ENCODE data around the gene SLC35A5.
"Not testable (repeated sequence)": the region's sequence is repeated elsewhere in the genome, so short reads cannot be mapped to it uniquely, and the experiment has no call there.

The SLC35A5 gene, protein sequence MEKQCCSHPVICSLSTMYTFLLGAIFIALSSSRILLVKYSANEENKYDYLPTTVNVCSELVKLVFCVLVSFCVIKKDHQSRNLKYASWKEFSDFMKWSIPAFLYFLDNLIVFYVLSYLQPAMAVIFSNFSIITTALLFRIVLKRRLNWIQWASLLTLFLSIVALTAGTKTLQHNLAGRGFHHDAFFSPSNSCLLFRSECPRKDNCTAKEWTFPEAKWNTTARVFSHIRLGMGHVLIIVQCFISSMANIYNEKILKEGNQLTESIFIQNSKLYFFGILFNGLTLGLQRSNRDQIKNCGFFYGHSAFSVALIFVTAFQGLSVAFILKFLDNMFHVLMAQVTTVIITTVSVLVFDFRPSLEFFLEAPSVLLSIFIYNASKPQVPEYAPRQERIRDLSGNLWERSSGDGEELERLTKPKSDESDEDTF

DNA sequence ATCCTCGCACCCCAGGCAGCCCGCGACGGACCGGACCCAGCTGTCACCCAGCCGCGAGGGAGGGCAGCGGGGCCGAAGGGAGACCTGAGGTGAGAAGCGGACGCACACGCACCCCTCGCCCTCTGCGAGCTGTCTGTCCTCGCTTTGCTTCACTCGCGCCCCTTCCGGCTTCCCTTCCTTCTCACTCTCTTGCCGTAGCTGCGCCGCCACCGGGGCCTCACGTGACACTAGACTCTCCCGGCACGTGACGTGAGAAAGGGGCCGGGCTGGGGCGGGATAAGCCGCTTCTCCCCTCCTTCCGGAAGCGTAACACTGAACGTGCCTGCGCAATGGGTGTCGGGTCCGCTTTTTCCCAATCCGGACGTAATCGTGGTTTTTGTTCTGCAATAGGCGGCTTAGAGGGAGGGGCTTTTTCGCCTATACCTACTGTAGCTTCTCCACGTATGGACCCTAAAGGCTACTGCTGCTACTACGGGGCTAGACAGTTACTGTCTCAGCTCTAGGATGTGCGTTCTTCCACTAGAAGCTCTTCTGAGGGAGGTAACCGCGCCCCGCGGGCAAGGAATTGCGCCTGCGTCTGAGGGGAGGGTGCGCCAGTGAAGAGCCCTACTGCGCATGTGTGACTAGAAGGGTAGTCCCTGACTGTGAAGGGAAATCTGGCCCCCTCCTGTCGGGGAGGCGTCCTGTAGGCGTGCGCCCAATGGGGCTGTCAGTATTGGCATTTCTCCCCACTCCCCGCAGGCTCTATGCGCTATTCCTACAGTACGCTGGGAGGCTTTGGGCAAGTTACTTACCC, at the start of gene SLC35A5, which contains the start of gene ATG3:
Gene SLC35A5, plus strand, starts transcription at position 312 of the 796 bp plus-strand sequence. CDS start 1,359 bp downstream, outside the sequence.
Gene ATG3, minus strand, starts transcription at position 229 of the 796 bp plus-strand sequence. CDS start 434 bp downstream, outside the sequence.
- intact Hi-C loops (cut with DNase I), result no loop called here
- peak; percentile 94 to 100 (median 98) for DNase-seq

DNA sequence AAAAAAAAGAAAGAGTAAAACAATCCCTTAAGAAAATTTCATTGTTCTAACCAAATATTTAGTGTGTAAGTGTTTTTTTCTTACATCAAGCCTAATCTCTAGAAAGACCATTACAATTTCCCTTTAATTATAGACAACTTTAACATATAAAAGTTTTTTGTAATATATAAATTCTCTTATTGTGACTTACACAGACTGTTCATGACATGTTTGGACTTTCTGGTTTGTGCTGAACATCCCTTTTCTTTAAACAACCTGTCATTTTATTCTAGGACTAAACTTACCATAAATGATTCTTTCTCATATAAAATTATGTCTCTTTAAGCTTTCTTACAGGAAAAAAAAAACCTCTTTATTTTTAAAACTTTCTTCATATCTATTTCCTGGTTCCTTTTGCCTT, 49.5 kb upstream of the SLC35A5 start:
- intact Hi-C loops (cut with DNase I), result no loop called here
- DNase-seq, result no peak

DNA sequence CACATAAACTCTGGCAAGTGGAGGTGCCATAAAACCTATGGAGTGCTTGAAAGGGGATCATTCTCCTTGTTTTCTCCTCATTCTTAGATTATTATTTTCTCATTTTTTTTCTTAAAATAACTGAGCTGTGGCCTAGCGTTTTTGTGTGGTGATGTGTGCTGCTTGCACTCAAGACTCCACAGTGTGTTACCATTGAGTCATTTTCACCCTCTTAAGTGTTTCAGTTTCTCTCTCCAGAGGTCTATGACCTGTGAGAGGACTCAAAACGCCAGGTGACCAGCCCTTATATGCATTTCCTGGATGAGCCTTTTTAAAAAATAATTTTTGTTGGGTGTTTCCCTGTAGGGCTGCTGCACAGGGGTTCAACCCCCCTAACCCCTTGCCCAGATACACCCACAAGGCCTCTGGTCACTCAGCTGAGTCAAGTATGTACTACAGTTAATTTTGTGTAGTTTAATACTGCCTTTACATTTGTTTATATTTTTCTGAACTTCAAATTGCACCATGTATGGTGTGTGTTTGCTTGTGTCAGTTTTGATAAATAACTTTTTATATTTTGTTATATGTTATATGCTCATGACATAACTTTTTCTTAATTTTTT, 47.2 kb upstream of the SLC35A5 start:
- no peak for DNase-seq
- intact Hi-C loops (cut with DNase I), result no loop called here

DNA sequence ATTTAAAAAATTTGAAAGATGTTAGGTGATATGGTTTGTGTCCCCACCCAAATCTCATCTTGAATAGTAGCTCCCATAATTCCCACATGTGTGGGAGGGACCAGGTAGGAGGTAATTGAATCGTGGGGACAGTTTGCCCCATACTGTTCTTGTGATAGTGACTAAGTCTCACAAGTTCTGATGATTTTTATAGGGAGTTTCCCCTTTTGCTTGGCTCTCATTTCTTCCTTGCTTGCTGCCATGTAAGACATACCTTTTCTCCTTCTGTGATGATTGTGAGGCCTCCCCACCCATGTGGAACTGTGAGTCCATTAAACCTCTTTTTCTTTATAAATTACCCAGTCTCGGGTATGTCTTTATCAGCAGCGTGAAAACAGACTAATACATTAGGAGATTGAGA, 42.9 kb upstream of the SLC35A5 start:
- DNase-seq; intact Hi-C loops (cut with DNase I): not testable (repeated sequence)

DNA sequence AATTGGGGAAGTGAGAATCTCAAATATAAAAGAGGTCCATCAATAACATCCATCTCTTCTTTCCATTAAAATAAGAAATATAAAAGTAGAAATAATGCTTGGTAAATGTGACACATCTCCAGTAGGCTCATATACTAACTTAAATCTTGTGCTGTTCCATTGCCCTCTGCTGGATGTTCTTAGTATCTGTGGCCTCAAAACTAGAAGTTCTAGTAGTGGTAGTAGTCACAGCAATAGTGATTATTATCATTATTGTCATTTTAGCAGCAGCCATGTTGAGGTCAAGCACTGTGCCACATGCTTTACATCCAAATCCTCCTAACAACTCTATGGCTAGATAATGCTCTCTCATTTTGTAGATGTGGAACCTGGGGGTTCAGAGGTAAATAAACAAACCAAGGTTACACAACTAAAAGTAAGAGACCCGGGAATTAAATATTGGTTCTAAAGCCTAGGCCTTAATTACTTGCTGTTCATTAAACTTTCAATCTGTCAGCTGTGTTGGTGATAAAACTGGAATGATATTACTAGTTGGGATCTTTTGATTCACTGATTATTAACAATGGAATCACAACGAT, 42.3 kb upstream of the SLC35A5 start:
- intact Hi-C loops (cut with DNase I), result loop anchor here (5.0 to 10.0 kb wide), 3 partner anchors 195 to 405 kb away; partner anchors contain the start of gene SLC9C1
- DNase-seq, result peak in 22 of 42 donors; percentile 13 to 82 (median 56)

DNA sequence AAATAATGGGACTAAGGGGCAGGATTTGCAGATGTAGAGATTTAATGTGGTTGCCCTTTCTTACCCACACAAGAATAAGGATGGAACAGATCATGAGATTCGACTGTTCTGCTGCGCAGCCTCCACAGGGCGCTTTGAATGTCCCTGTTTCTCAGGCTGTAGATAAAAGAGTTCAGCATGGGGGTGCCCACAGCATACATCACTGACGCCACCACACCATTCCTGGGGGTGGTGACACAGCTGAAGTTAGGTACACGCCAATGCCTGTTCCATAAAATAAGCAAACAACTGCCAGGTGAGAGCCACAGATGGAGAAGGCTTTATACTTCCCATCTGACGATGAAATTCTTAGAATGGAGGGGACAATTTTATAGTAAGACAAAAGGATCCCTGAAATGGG, 37.7 kb upstream of the SLC35A5 start:
- intact Hi-C loops (cut with DNase I), result loop anchor here (5.0 to 10.0 kb wide), 3 partner anchors 199 to 409 kb away; partner anchors contain the start of gene SLC9C1
- DNase-seq, result not testable (repeated sequence)

DNA sequence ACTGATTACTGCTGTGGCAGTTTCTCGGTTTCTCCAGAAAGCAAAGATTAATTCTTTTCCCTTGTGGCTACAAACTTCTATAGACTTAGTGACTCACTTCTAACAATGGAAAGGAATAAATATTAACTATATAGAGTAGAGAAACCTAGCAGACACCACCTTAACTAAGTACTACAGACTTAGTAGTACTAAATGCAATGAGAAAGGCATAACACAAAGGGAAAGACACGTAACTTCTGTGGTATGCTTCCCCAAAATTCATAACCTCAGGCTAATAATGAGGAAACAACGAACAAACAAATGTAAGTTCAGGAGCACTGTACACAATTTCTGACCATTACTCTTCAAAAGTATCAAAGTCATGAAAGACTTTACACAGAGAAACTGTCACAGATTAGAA, 31.3 kb upstream of the SLC35A5 start:
- intact Hi-C loops (cut with DNase I), result no loop called here
- DNase-seq, result no peak

DNA sequence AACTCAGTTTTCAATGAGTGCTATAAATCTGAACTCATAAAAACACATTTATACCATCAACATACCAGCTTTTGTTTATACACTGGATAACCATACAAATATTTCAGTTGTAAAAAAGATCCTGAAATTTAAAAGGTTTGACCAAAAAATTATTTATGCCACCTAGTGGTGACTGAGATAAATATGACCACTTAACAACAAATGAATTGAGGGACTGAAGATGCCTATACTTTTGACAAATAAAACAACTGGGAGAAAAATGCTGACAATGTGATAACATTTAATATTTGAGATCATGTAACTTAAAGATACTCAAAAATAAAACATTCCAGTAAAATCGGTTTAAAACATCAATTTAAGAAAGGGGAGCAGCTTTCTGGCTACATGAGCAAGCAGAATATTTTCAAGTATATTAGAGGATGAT, 30.5 kb upstream of the SLC35A5 start:
- DNase-seq, result no peak
- intact Hi-C loops (cut with DNase I), result no loop called here

DNA sequence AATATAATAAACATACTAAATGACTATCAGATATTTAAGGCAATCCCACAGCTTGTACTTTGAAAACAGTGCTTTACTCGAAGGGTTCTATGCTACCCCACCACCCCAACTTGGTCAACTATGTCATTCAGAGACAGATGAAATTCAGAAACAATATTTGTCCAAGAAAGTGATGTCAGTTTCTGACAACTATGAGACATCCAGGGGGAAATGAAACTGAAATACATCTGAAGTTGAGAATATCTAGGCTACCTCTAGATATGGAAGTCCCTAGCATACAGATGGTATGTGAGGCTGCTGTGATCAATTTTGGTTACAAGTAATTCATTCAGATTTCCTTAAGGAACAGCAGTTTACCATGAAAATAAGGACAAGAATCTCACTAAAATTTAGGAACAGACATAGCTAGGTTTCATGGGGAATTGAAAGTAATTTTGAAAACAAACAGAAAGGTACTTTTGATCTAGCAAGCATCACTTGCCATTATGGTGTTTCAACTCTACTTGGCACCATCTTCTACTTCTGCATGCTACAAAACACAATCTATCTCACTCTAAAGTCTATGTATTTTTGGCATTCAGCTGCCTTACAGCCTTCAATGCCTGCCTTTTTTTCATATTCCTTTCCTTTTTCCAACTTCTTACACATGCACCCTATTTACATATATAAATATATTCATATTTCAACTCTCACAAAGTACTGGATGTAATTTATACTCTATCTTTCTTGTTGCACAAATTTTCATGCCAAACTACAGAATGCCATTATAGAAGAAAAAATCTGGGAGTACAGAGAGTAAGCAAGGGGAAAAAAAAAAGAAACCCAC, 21.8 kb upstream of the SLC35A5 start:
- DNase-seq, result no peak
- intact Hi-C loops (cut with DNase I), result no loop called here

DNA sequence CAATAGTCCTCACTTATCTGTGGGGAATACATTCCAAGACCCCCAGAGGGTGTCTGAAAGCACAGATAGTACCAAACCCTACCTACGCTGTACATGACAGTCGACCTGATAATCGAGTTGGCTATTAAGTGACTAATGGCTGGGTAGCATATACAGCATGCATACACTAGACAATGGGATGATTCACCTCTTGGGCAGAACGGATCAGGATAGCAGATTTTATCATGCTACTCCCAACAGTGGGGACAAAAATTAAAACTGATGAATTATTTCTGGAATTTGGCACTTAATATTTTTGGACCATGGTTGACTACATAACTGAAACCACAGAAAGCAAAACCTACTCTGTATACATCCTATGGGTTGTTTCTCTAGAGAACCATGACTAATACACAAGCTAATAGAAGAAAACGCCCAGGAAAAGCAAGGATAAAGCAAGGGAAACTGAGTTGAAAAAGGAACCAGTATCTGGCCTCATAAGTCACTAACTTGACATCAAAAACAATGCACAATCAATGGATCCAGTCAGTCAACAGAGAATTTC, 15.6 kb upstream of the SLC35A5 start:
- no peak for DNase-seq
- intact Hi-C loops (cut with DNase I), result no loop called here

DNA sequence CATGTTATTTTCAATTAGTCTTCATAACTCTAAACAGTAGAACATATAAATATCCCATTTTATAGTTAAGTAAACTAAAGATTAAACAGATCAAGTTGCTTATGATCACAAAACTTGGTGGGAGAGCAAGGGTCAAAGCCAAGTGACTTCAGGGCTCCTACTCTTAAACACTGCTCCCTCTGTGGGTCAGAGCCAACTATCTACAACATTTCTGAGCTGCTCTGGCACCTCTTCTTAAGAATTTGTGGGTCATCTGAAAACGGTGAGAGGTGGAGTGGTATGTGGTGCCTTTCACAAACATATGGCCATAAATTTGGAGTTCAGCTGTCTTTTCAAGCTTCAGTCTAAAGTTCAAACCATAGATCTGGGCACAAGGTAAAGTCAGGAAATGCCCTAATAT, 11.0 kb upstream of the SLC35A5 start:
- intact Hi-C loops (cut with DNase I), result no loop called here
- DNase-seq, result no peak

DNA sequence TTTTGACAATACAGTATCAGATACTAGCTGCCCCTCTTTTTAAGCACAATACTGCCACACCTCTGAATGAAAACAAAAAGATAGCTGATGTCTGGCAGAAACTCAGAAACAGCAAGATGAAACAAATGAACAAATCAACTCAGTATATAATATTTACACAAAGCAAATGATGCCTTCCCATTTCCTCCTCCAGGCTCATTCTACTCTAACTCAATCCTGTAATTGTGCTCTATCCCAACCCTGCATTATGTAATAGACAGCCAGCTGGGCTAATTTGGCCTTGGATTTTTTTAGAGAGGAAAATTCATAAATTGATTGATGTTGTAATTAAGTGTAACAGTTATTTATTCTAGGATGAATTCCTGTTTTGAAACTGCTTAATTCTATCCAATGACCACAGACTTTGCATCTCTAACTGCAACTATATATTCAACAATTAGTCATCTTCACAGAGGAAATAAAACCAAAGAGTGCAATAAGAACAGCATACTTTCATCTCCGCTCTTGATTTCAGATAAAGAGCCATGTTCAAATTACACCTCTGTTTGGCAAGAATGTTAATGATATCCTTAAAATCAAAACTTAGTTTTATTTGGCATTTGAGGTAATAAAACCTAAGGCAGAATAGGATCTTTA, 6.2 kb upstream of the SLC35A5 start:
- intact Hi-C loops (cut with DNase I), result no loop called here
- no peak for DNase-seq

DNA sequence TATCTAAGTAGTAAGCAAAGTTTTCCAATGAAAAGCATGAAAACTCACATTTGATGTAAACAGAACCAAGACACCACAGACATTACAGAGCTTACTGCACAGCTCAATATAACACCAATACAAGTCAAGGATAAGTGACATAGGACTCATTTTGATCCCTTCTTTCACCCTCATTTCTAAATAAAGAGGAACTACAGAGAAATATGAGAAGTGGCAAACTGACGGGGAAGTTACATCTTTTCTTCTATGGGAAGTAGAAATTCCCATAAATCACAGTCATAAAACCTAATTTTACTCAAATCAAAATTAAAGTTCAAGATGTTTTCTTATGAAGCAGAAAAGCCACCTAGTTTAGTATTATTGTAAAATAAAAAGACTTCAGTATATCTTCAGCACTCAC, 3.9 kb upstream of the SLC35A5 start:
- intact Hi-C loops (cut with DNase I), result no loop called here
- no peak for DNase-seq

DNA sequence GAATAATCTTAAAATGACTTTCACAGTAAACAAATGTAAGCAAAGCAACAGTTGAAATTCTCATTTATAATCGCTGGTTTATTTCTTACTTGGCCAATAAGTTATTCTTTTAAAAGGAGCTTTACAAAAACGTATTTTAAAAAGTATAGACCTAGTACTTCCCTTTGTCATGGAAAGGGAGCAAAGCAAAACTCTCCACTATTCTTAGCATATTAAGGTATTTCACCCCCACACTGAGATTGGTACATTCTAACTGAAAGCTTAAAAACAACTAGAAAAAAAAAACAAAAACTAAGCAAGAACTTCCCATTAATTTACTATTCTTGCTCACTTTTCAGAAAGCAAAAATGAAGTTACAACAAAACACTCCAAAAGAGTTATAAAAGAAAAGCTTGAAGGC, 1.5 kb upstream of the SLC35A5 start:
- intact Hi-C loops (cut with DNase I), result no loop called here
- DNase-seq, result no peak

DNA sequence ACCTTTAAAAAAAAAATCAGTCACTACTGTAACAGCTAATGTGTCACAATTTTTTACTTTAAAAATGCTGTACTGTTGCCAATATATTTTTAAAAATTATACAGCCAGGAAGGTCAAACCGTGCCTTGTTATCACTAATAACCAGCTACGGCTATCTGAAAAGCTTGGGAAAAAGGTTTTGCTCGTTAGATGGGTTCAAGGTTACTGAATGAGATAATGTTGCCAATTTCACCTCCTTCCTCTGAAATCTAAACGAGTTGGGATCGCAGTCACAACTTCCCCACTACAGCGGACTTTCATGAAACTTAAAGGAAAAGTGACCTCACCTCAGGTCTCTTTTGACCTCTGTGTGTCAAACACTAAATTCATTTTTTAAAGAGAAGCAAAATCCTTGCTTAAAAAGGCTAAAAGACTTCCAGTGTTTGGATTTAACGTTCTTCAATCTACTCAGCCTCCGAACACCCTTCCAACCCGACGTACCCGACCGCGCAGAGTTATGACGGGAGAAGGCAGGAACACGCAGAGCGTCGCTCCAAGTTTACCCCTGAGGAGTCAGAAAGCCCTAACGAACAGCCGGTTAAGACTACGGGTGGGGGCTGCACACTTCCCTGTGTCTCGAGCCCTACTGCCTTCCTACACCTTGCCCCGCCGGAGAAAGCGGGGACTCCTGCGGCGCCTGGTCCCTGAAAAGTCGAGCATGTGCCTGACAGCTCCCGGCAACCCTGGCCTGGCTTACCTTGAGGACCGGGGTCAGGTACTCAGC, 943 bp upstream of the SLC35A5 start:
- intact Hi-C loops (cut with DNase I), result no loop called here
- peak; percentile 33 to 83 (median 66) for DNase-seq

DNA sequence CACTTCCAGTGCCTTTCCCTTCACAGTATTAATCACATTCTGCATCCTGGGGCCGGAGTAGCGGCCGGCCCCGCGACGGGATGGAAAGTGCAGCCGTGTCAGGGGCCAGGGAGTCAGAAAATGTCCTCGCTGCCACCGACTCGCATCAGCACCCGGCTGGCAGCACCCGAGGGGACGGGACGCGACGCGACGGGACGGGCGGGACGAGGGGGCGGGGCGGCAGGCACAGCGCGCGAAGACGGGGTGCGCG, 436 bp upstream of the SLC35A5 start:
- peak in 1 of 42 donors; percentile 77 for DNase-seq
- intact Hi-C loops (cut with DNase I), result no loop called here

DNA sequence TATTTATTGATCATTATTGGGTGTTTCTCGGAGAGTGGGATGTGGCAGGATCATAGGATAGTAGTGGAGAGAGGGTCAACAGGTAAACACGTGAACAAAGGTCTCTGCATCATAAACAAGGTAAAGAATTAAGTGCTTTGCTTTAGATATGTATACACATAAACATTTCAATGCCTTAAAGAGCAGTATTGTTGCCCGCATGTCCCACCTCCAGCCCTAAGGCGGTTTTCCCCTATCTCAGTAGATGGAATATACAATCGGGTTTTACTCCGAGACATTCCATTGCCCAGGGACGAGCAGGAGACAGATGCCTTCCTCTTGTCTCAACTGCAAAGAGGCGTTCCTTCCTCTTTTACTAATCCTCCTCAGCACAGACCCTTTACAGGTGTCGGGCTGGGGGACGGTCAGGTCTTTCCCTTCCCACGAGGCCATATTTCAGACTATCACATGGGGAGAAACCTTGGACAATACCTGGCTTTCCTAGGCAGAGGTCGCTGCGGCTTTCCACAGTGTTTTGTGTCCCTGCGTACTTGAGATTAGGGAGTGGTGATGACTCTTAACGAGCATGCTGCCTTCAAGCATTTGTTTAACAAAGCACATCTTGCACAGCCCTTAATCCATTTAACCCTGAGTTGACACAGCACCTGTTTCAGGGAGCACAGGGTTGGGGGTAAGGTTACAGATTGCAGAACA, 2.5 kb downstream of the SLC35A5 start:
- intact Hi-C loops (cut with DNase I); DNase-seq: not testable (repeated sequence)

Measured in head of caudate nucleus (tissue), 42 donors.